CD4-positive, alpha-beta T cell treated with Interferon gamma for 1 hour (primary cell): ENCODE measurements around the gene OASL.
A peak's percentile ranks its signal among the peaks of the same experiment; 100 is the strongest.
"Not testable (repeated sequence)": the region's sequence is repeated elsewhere in the genome, so short reads cannot be mapped to it uniquely, and the experiment has no call there.

ENCODE experiments used
- DNase-seq: peaks from one replicate; pipeline ENCODE4 v3.0.0-alpha.2; 2020

Gene OASL

DNA sequence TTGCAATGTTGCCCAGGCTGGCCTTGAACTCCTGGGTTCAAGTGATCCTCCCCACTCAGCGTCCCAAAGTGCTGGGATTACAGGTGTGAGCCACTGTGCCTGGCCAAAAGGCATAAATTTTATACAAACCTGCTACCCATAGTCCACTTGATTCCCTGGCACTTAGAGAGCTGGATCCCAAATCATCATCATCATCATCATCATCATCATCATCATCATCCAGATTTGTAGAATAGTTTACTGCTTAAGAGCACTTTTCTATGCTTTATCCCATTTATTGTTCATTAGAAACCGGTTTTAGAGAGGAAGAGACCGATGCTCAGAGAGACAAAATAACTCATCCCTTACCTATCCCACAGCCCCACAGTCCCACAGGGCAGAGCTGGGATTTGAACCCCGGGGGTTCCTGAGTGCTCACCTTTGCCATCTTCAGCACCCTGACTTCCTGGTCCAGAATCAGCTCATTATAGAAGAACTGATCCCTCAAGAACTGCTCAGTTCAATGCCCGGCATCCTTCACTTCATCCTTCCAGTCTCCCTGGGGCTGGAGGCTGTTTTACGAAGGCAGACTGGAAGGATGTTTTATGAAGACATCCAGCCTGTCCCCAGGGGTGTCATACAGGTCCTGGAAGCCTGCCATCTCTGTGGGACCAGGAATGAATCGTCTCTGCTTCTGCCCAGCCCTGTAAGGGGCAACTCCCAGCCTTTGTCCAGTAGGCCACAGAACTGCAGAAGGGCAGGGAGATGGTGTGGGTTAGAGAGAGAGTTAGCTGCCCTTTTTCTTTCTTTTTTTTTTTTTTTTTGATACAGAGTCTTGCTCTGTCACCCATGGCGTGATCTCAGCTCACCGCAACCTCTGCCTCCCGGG, 20.2 kb upstream of the OASL start:
- no peak for DNase-seq

GRCh38 chr12:121057794-121058193, 18.7 kb upstream of the OASL start:
- no peak for DNase-seq

DNA sequence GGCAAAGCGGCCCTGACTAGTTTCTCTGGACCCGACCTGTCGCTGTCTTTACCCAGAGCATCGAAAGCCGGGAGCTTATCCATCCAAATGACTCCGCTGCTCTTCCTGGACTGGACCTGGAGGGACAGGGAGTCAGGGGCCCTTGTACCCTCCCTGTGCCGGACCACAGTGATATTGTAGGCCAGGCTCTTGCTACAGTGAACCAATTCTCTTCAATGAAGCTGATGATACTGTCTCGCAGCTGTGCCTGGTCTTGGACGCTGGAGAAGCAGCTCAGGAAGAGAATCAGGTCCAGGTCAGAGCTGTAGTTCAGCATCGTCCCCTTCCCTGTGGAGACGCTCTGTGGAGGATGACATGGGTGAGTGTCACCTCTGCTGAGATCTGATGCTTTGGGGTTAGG, 14.7 kb upstream of the OASL start:
- DNase-seq: no peak

DNA sequence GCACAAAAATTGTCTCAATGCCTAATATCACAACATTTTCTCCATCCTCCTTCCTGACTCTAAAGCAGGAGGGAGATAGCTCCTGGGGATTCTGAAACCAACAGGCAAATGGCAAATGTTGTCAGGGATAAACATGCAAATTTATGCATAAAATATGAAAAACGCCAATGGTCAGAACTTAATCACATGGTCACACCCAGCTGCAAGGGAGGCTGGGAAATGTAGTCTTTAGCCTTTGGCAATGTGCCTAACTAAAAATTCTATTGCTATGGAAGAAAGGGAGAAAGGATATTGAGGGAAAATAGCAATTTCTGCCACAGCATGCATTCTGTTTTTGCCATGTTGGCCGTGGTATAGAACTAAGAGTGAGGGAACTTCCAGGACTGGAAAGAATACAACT, 11.7 kb upstream of the OASL start:
- no peak for DNase-seq

DNA sequence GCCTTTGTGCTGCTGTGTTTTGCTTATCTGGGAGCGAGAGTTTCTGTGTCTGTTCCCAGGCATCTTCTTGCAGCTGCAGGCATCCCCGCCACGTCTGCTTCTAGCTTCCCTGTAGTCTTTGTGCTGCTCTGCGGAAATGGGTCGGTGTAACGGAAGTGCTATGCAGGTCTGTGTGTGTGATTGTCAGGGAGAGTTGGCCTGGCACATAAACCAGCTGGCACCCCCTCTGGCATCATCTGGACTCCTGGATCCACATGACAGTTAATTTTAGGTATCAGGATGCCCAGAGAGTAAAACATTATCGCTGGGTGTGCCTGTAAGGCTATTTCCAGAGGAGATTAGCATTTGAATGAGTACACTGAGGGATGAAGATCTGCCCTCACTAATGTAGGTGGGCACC, 9.4 kb upstream of the OASL start:
- DNase-seq: no peak

DNA sequence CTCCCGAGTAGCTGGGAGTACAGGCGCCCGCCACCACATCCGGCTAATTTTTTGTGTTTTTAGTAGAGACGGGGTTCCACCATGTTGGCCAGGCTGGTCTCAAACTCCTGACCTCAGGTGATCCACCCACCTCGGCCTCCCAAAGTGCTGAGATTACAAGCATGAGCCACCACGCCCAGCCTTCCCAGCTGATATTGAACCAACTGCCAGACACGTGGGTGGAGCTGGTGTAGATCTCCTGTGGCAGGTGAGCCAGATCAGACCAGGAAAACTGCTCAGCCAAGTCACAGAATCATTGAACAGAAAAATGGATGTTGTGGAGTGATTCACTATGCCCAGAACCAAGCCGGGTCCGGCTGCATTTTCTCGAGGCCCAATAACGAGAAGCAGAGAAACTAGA, 8.4 kb upstream of the OASL start:
- not testable (repeated sequence) for DNase-seq

GRCh38 chr12:121043067-121043466, 4.0 kb upstream of the OASL start:
- DNase-seq: no peak

DNA sequence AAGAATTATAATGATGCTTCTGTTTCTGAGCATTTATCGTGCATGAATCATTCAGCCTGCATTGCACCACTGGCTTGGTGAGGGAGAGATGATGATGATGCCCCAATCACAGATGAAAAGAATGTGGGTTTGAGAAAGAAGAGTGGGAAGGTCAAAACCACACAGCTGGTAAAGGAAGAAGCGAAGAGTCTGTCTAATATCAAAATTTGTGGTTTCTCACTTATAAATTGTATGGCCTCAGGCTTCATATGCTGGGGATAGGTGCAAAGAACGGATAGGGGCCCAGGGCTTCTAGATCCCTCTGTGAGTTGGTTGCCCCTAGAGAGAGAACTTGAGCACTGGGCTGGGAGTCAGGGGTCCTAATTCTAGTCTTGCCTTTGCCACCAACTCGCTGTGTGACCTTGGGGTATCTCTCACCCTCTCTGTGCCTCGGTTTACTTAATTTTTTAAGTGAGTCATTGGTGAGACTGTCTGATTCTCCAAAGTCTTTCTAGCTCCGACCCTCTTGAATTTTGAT, 2.2 kb downstream of the OASL start:
- DNase-seq: peak; percentile 11

- DNase-seq: no peak
These were observed 4.3 kb downstream of the OASL start for GRCh38 chr12:121034616-121035305.

DNA sequence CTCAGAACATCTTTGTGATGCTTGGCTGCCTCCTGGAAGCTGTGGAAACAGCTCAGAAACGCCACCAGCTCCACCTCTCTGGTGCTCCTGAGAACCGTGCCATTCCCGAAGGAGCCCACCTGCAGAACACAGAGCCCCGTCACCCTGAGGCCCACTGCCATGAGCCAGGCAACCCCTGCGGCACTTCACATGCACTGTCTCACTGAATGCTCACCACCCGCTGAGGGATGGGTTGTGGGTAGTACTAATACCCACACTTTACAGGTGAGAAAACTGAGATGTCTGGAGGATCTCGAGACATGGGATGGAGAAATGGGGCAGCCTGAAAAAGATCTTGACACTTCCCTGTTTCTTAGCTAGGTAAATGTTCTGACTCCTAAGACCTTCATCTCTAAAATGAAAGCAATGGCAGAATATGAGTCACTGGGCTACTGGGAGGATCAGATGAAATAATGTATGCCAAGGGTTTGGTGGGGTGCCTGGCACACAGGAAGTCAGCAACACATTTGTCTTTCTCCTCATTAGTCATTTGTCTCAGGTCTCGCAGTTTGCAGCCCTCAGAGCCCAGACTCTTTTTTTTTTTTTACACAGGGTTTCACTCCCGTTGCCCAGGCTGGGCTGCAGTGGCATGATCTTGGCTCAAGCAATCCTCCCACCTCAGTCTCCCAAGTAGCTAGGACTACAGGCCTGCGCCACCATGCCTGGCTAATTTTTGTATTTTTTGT, 5.3 kb downstream of the OASL start:
- DNase-seq: peak; percentile 63

DNA sequence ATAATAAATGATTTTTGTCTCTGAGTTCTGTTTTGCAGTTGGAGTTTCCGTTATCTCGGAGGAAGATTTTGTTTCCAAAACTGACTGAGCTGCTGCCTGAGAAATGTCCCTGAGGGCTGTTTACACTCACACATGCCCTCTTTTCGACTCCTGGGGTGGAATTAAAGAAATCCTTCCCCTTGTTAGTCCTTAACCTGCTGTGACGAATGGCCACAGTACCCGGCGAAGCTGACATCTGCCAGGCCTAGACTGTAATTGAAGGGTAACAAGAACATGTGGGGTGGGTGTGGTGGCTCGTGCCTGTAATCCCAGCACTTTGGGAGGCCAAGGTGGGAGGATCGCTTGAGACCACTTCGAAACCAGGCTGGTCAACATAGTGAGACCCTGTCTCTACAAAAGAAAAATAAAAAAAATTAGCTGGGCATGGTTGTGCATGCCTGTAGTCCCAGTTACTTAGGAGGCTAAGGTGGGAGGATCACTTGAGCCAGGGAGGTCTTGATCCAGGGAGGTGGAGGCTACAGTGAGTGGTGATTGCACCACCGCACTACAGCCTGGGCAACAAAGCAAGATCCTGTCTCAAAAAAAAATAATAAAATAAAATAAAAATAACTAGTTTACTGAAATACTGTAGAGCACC, 8.4 kb downstream of the OASL start:
- no peak for DNase-seq

DNA sequence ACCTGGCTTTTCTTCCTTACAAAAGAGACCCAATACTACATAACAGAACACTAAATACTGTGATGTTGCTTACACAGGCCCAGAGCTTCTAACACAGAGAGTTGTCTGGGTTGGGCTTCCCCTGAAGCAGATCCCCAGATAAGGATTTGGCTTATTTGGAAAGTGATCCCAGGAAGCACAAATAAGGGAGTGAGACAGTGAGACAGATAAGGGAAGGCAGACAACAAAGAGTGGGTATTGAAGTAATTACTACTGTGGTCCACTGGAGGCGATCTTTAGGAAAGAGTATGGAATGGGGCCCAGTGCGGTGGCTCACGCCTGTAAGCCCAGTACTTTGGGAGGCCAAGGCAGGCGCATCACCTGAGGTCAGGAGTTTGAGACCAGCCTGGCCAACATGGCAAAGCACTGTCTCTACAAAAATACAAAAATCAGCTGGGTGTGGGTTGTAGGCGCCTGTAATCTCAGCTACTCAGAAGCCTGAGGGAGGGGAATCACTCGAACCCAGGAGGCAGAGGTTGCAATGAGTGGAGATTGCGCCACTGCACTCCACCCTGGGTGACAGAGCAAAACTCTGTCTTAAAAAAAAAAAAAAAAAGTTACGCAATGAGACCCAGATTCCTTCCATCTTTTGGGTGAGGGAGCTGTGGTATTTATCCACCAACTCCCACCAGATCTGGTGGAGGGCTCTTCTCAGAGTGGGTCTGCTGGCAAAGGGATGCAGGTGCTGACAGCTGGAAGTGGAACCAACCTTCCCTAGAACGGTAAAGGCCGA, 12.6 kb downstream of the OASL start:
- DNase-seq: peak; percentile 13

- DNase-seq: no peak
These were observed 13.4 kb downstream of the OASL start for GRCh38 chr12:121025442-121026226.

DNA sequence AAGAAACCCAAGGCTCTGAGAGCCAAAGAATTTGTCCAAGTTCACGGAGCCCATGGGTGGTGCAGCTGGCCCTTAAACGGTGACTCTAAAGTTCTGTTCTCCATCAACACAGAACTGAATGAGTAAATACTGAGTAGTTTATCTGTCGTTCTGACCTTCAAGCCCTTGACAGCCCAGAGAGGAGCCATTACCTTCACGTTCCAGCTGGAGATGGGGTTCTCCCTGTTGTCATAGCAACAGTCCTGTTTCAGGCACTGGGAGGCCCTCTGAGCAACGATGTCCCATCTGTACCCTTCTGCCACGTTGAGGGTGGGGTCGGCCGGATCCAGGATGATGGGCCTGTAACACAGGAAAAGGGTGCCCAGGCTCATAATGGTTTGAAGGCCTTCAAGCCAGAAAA, 15.2 kb downstream of the OASL start:
- DNase-seq: no peak

- DNase-seq: no peak
These were observed 16.3 kb downstream of the OASL start for GRCh38 chr12:121022713-121023112.

DNA sequence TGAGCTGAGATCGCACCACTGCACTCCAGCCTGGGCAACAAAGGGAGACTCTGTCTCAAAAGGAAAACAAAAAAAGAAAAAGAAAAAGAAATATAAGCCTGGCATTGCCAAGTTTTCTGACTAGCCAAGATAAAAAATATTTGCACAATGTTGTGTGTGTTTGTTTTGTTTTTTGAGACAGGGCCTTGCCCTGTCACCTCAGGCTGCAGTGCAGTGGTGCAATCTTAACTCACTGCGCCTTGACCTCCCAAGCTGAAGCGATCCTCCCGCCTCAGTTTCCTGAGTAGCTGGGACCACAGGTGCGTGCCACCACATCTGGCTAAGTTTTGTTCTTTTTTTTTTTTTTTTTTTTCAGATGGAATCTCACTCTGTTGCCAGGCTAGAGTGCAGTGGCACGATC, 17.3 kb downstream of the OASL start:
- no peak for DNase-seq

GRCh38 chr12:121018860-121019617, 20.0 kb downstream of the OASL start:
- no peak for DNase-seq

DNA sequence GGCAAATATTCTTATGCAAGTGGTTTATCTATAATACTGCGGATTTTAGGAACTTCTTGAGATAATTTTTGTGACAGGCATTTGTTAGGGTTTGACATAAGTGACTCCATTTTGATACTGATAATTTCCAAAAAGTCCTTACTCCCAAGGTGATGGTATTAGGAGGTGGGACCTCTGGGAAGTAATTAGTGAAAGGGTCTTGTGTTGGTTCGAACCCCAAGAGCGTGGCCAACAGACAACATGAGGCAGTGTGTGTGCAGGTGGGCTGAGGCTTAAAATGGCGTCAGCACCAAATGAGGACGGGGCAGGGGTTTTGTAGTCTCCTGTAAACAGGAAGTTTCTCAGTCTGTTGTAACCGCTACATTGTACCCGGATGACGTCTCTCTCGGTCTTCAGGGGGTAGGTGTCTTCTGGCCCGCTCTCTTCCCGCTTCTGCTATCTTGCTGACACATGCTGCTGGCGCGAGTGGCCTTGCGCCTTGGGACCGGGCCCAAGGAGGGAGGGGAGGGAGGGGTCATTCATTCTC, 21.0 kb downstream of the OASL start:
- peak; percentile 34 for DNase-seq

DNA sequence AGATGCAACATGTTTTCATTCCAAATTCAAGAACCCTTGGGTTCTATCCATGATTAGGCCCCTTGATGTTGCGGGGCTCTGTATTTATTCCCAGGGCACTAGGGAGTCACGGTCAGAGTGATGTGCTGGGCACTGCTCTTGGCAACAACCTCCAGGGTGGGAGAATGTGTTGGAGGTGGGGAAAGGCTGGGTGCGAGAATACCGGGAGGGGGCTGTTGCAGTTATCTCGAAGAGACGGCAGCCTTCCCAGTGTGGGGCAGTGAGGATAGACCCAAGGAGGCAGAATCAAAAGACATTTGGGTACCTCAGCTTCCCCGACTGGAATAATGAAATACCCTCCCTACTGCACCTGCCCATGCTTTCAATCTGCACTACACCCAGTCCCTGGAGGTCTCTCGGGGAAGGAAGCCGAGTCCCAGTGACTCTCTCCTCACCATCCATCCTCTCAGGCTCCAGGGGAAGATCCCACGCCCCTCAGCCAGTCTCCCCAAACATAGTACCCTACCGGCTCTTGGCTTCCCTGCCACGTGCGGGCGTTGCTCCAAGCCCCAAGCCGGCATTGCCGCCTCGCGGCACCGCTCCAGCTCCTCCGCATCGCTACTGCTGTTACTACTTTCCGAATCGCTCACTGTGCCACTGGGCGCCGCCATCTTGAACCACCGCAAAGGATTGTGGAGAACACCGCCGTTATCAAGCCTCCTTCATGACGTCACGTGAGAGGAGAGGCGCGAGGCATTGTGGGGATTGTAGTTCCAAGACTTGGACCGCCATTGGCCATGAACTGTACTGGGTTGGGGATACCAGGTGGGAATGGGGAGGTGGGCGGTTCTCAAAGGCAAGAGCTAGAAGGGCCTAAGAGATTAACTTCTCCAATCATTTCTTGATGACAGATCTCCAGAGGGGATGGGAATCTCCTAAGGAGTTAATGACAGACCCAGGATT, 22.9 kb downstream of the OASL start, which contains the start of gene C12orf43:
Gene C12orf43, minus strand, starts transcription at position 663 of the 942 bp plus-strand sequence. Its CDS starts 13 bp downstream, at position 650.
- peak; percentile 90 for DNase-seq
